GM18502 (cell line): Measurements from ENCODE around the gene SOX8.
"Not testable (repeated sequence)": the region's sequence is repeated elsewhere in the genome, so short reads cannot be mapped to it uniquely, and the experiment has no call there.

ENCODE experiments used
- ATAC-seq: cut with Tn5 transposase; IDR thresholded peaks from one replicate; pipeline ENCODE4 v1.9.1; 2021; ENCODE audit warnings: mild to moderate bottlenecking; ENCODE audit not compliant: unreplicated experiment, poor library complexity

SOX8 gene

DNA sequence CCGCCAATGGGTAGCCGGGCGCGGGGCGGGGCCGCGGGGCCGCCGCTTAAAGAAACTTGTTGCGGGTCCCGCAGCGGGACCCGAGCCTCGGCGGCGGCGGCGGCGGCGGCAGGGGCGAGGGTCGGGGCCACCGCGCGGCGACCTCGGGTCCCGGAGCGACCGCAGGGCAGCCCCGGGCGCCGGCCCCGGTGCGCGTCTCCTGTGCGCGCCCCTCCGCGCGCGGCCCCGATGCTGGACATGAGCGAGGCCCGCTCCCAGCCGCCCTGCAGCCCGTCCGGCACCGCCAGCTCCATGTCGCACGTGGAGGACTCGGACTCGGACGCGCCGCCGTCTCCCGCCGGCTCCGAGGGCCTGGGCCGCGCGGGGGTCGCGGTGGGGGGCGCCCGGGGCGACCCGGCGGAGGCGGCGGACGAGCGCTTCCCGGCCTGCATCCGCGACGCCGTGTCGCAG lies at the start of gene SOX8:
Gene SOX8, plus strand, starts transcription at position 76 of the 450 bp plus-strand sequence. Its CDS starts 153 bp downstream, at position 229.
- no peak for ATAC-seq

- ATAC-seq = no peak
These were observed 48.7 kb upstream of the SOX8 start for GRCh38 chr16:932831-933330.

DNA sequence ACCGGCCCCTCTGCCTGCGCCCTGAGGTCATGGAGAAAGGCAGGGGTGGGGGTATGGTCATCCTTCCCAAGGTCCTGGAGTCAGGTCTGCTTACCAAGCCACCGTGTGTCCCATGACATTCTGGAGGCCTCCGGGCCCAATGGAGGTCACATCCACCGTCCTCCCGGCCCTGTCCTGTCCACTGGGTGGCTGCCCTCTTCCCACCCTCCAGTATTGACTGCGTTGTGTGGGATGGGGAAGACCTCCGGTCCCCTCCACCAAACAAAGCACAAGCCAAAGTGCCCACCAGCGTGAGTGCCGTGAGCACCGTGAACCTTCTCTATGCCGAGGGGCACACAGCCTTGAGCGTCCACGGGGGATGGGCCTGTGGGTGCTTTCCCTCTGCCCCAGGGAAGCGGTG lies 48.0 kb upstream of the SOX8 start:
- no peak for ATAC-seq

DNA sequence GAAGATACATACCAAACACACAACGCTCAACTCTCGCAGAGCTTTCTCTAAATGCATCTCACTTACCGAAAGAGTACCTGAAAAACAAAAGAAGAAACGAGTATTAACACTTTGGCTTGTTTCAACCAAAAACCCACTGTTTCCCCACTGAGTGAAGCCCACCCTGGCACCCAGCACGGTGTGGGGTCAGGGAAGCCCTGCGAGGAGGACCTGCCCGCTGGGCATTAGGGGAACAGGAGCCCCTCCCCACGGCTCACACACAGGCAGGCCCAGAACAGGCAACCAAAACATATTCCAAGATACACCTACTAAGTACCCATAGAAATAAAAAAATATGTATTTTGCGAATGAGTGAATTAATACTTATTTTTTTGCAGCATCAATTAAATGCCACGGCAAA lies 47.4 kb upstream of the SOX8 start:
- no peak for ATAC-seq

DNA sequence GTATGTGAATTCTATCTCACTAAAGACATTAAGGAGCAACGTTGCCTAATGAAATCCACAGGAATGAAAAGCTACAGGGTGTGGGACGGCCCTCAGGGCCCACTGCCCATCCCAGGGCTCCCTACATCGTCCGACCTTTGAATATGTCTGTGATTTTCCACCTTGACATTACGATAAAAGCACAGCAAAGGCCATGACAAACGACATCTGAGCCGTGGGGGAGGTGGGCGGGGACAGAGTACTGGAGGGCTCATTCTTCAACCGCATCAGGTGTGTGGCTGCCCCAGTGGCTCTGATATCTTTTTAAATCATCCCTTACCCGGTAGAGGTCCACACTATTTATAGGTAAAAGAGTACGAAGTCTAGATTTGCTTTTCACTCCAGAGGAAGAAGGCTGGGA lies 45.9 kb upstream of the SOX8 start:
- ATAC-seq = no peak

- ATAC-seq = no peak
These were observed 44.3 kb upstream of the SOX8 start for GRCh38 chr16:937311-937710.

- ATAC-seq = no peak
These were observed 43.8 kb upstream of the SOX8 start for GRCh38 chr16:937723-938122.

DNA sequence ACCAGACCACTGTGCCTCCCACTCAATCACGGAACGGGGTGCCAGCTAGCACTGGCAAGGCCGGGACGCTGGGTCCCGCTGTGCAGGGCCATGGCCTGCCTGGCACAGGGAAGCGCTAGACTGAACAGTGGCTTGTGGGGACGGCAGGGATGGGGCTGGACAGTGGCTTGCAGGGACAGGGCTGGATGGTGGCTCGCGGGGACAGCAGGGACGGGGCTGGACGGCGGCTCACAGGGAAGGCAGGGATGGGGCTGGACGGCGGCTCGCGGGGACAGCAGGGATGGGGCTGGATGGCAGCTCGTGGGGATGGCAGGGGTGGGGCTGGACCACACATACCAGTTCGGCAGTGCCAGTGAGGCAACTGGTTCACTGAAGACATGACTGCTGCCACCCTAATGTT lies 43.4 kb upstream of the SOX8 start:
- ATAC-seq = no peak

DNA sequence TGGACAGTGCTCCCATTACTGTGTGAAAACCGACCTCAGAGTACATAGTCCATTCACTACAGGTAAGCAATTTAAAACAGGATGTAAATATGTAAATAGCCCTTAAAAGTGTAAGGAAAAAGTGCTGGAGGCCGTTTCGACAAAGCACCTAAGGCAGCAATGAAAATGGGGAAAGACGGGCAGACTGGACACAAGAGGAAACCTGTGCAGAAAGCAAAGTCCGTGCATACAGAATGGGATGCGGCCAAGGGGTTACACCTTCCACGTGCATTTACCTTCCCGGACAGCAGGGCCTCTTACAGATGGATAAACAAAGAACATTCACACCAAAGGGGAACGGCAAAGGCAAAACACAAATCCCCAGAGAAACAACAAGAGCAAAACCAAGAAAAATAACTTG lies 42.8 kb upstream of the SOX8 start:
- ATAC-seq = no peak

DNA sequence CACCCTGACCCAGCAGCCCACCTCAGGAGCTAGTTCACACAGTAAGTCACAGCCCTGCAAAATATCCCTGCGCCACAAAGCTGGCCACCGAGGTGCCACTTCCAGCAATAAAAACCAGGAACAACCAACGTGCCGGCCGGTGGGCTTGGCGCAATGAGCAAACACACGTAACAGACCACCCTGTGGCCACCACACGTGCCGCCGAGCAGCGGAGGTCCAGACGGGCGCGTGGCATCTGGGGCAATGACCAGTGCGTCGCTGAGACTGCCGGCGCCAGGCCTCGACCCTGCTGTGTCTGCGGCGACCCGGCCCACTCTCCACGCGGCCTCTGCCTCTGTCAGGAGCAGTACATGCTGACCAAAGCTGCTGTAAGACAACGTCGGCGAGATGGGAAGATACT lies 42.3 kb upstream of the SOX8 start:
- ATAC-seq = no peak

GRCh38 chr16:939941-940340 lies 41.6 kb upstream of the SOX8 start:
- ATAC-seq = no peak

GRCh38 chr16:942436-943060 lies 39.0 kb upstream of the SOX8 start:
- no peak for ATAC-seq

DNA sequence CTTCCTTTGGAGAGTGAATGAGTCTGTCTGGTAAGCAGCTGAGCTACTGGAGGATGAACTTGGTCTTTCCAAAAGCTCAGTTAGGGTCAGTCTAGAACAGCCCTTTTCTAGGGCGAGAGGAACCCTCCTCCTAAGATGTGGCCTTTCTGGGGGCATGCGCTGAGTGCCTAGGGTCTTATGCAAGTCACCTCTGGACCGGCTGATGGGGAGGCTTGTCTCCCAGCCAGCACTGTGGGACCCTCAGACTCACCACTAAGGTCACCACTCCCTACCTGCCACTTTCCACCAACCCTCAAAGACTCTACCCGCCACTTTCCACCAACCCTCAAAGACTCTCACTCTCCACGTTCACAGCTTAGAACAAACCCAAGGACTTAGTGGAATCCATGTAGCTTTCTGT lies 37.6 kb upstream of the SOX8 start:
- ATAC-seq = no peak

GRCh38 chr16:945271-946047 lies 36.1 kb upstream of the SOX8 start:
- ATAC-seq = no peak

- no peak for ATAC-seq
These were observed 35.5 kb upstream of the SOX8 start for GRCh38 chr16:946048-946395.

GRCh38 chr16:947255-947921 lies 34.2 kb upstream of the SOX8 start:
- no peak for ATAC-seq

GRCh38 chr16:947922-948303 lies 33.7 kb upstream of the SOX8 start:
- not testable (repeated sequence) for ATAC-seq

DNA sequence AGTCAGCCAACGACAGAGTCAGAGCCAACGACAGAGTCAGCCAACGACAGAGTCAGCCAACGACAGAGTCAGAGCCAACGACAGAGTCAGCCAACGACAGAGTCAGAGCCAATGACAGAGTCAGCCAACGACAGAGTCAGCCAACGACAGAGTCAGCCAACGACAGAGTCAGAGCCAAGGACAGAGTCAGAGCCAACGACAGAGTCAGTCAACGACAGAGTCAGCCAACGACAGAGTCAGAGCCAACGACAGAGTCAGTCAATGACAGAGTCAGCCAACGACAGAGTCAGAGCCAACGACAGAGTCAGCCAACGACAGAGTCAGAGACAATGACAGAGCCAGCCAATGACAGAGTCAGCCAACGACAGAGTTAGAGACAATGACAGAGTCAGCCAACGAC lies 32.8 kb upstream of the SOX8 start:
- ATAC-seq = not testable (repeated sequence)

GRCh38 chr16:950733-951573 lies 30.6 kb upstream of the SOX8 start:
- ATAC-seq = not testable (repeated sequence)

- ATAC-seq = no peak
These were observed 29.8 kb upstream of the SOX8 start for GRCh38 chr16:951660-952301.
